OCI-LY1 (cell line): ENCODE measurements around the gene LMX1A.

Source experiments
- H2AFZ ChIP-seq: fragments of 200-600 bp; sonication (generic), shearing (Covaris generic); 2 replicates; pipeline ENCODE4 v1.6.0; 2014; ENCODE audit warnings: antibody characterized with exemption, mild to moderate bottlenecking, low read length
- H3F3A ChIP-seq: fragments of 200-600 bp; sonication (generic), shearing (Covaris generic); 2 replicates; pipeline ENCODE4 v1.6.0; 2014; ENCODE audit warnings: mild to moderate bottlenecking, antibody characterized with exemption, low read length, moderate library complexity; ENCODE audit not compliant: insufficient read depth
- H3K27ac ChIP-seq: fragments of 200-600 bp; sonication (generic); 2 replicates; pipeline ENCODE4 v1.5.1; 2014; ENCODE audit warnings: low read length, mixed run types, mild to moderate bottlenecking, low read depth; ENCODE audit not compliant: poor library complexity, severe bottlenecking
- H3K27me3 ChIP-seq: fragments of 200-600 bp; sonication (generic); 2 replicates; pipeline ENCODE4 v1.6.0; 2014; ENCODE audit warnings: antibody characterized with exemption, mild to moderate bottlenecking, low read length, moderate library complexity; ENCODE audit not compliant: insufficient read depth
- H3K36me3 ChIP-seq: fragments of 200-600 bp; sonication (generic); 2 replicates; pipeline ENCODE4 v1.6.1; 2014; ENCODE audit warnings: mild to moderate bottlenecking, antibody characterized with exemption, low read length, moderate library complexity, mixed read lengths; ENCODE audit not compliant: insufficient read depth
- H3K4me1 ChIP-seq: fragments of 200-600 bp; sonication (generic); 2 replicates; pipeline ENCODE4 v1.5.1; 2014; ENCODE audit warnings: mild to moderate bottlenecking, low read length, moderate library complexity; ENCODE audit not compliant: insufficient read depth, severe bottlenecking
- H3K4me2 ChIP-seq: fragments of 200-600 bp; sonication (generic), shearing (Covaris generic); 2 replicates; pipeline ENCODE4 v1.6.1; 2014; ENCODE audit warnings: low read length
- H3K4me3 ChIP-seq: fragments of 200-600 bp; sonication (generic); 2 replicates; pipeline ENCODE4 v1.5.1; 2014; ENCODE audit warnings: low read length, low read depth, mild to moderate bottlenecking, mixed read lengths; ENCODE audit not compliant: poor library complexity, severe bottlenecking
- H3K79me2 ChIP-seq: fragments of 200-600 bp; shearing (Covaris generic); 2 replicates; pipeline ENCODE4 v1.6.1; 2016; ENCODE audit warnings: mixed run types, low read length, mixed read lengths; ENCODE audit not compliant: insufficient read depth
- H3K9ac ChIP-seq: fragments of 200-600 bp; sonication (generic), shearing (Covaris generic); 2 replicates; pipeline ENCODE4 v1.6.1; 2014; ENCODE audit warnings: mild to moderate bottlenecking, low read length, mixed read lengths
- H3K9me2 ChIP-seq: fragments of 200-600 bp; sonication (generic), shearing (Covaris generic); 2 replicates; pipeline ENCODE4 v1.6.1; 2014; ENCODE audit warnings: low read depth, mild to moderate bottlenecking, low read length, mixed read lengths
- H3K9me3 ChIP-seq: fragments of 200-600 bp; shearing (Covaris generic); 2 replicates; pipeline ENCODE4 v1.6.1; 2014; ENCODE audit warnings: low read length, mixed read lengths
- H4K20me1 ChIP-seq: fragments of 200-600 bp; sonication (generic), shearing (Covaris generic); 2 replicates; pipeline ENCODE4 v1.6.0; 2016; ENCODE audit warnings: mild to moderate bottlenecking, low read length; ENCODE audit not compliant: insufficient read depth
- EZH2 ChIP-seq: fragments of 200-600 bp; sonication (generic), shearing (Covaris generic); IDR thresholded peaks from 2 replicates; pipeline ENCODE4 v1.8.0; 2017; ENCODE audit warnings: borderline replicate concordance, mixed run types, mild to moderate bottlenecking, antibody characterized with exemption, low read length, moderate library complexity, mixed read lengths
- TF ChIP-seq, protein P1 (sequence below): fragments of 200-600 bp; sonication (generic), shearing (Covaris generic); IDR thresholded peaks from 2 replicates; pipeline ENCODE4 v1.5.1; 2017; ENCODE audit warnings: mild to moderate bottlenecking, antibody characterized with exemption, low read length, moderate library complexity, mixed read lengths

LMX1A gene

GRCh38 chr1:165254376-165254775, 102.1 kb downstream of the LMX1A start:
- H2AFZ ChIP-seq, result no peak overlapping the region
- no peaks in the 10 kb centered on the region for H3K4me1 ChIP-seq
- H3K27ac ChIP-seq, result no peak overlapping the region
- no peaks in the 10 kb centered on the region for H3F3A ChIP-seq
- no peaks in the 10 kb centered on the region for H3K79me2 ChIP-seq
- TF ChIP-seq, protein P1, sequence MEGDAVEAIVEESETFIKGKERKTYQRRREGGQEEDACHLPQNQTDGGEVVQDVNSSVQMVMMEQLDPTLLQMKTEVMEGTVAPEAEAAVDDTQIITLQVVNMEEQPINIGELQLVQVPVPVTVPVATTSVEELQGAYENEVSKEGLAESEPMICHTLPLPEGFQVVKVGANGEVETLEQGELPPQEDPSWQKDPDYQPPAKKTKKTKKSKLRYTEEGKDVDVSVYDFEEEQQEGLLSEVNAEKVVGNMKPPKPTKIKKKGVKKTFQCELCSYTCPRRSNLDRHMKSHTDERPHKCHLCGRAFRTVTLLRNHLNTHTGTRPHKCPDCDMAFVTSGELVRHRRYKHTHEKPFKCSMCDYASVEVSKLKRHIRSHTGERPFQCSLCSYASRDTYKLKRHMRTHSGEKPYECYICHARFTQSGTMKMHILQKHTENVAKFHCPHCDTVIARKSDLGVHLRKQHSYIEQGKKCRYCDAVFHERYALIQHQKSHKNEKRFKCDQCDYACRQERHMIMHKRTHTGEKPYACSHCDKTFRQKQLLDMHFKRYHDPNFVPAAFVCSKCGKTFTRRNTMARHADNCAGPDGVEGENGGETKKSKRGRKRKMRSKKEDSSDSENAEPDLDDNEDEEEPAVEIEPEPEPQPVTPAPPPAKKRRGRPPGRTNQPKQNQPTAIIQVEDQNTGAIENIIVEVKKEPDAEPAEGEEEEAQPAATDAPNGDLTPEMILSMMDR, result no peak
- TF ChIP-seq EZH2, result no peak
- H3K27me3 ChIP-seq, result no peaks in the 10 kb centered on the region
- no peak overlapping the region for H3K9ac ChIP-seq
- no peaks in the 10 kb centered on the region for H3K9me3 ChIP-seq
- no peaks in the 10 kb centered on the region for H3K36me3 ChIP-seq
- no peak overlapping the region for H3K4me2 ChIP-seq
- no peaks in the 10 kb centered on the region for H4K20me1 ChIP-seq
- no peak overlapping the region for H3K4me3 ChIP-seq
- H3K9me2 ChIP-seq, result no peaks in the 10 kb centered on the region

DNA sequence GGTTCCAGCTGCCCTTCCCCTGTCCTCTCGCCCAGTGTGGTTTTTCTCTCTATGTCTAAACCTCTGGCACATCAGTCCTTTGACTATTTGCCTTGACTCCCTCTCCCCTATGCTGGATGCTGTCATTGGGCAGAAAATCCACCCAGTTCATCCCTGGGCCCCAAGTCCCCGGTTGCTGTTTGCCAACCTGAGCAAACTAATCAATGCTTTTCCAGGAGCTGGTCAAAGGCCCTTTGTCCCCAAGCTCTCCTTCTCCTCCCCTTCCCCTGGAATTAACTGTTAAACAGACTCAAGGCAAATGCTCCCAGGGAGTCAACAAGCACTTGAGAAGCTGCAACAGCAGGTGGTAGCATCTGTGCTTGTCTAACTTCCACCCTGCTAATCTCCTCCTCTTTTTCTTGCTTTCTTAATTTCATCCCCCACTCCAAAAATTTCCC, 102.7 kb downstream of the LMX1A start:
- Histone ChIP-seq H4K20me1 (no peaks in the 10 kb centered on the region), H3K27ac (no peak overlapping the region), H3K9me3 (no peaks in the 10 kb centered on the region), H3K4me2 (no peak overlapping the region), H3K27me3 (no peaks in the 10 kb centered on the region), H3K9ac (no peak overlapping the region), H3K9me2 (no peaks in the 10 kb centered on the region), H3K4me3 (no peak overlapping the region), H3K4me1 (no peaks in the 10 kb centered on the region), H2AFZ (no peak overlapping the region), H3K79me2 (no peaks in the 10 kb centered on the region), H3K36me3 (no peaks in the 10 kb centered on the region), H3F3A (no peaks in the 10 kb centered on the region)
- TF ChIP-seq, protein P1, result no peak
- TF ChIP-seq EZH2, result no peak

GRCh38 chr1:165248969-165249571, 107.4 kb downstream of the LMX1A start:
- Histone ChIP-seq H3K36me3 (no peaks in the 10 kb centered on the region), H3K79me2 (no peaks in the 10 kb centered on the region), H3K4me3 (no peak overlapping the region), H3K9me2 (no peaks in the 10 kb centered on the region), H3K4me1 (no peaks in the 10 kb centered on the region), H4K20me1 (no peaks in the 10 kb centered on the region), H2AFZ (no peak overlapping the region), H3K9ac (no peak overlapping the region), H3K27me3 (no peaks in the 10 kb centered on the region), H3K4me2 (no peak overlapping the region), H3F3A (no peaks in the 10 kb centered on the region), H3K9me3 (no peaks in the 10 kb centered on the region), H3K27ac (no peak overlapping the region)
- no peak for TF ChIP-seq EZH2
- TF ChIP-seq, protein P1, result no peak
